Measurements from ENCODE around the gene G6PD.

- no peak for TF ChIP-seq CTCF (IDR thresholded peaks at IDR 0.05; ENCODE audit: extremely low read depth in 1 of 2, insufficient read depth in 1 of 2, low read depth in 1 of 2, low read length in 2 of 2)
- TF ChIP-seq POLR2A (IDR thresholded peaks at IDR 0.05; ENCODE audit: low read depth, low read length), result no peak
- TF ChIP-seq, protein P1, sequence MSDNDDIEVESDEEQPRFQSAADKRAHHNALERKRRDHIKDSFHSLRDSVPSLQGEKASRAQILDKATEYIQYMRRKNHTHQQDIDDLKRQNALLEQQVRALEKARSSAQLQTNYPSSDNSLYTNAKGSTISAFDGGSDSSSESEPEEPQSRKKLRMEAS (IDR thresholded peaks at IDR 0.05; ENCODE audit: insufficient read depth, insufficient read length), result no peak
- no peak for TF ChIP-seq POLR2AphosphoS5 (IDR thresholded peaks at IDR 0.05; ENCODE audit: insufficient read depth, low read depth, low read length)
These were observed 51.1 kb downstream of the G6PD start for GRCh38 chrX:154495472-154495922.
